Parathyroid adenoma (tissue), 2 donors: ENCODE data around the gene L3MBTL2.

Experiments
- H2AFZ ChIP-seq: fragments of 300-600 bp; sonication (generic); one replicate; pipeline ENCODE4 v1.7.0; 2017; ENCODE audit warnings: antibody characterized with exemption, mild to moderate bottlenecking
- H3K27ac ChIP-seq: fragments of 300-600 bp; sonication (generic); one replicate; pipeline ENCODE4 v1.7.0; 2017
- H3K27me3 ChIP-seq: fragments of 300-600 bp; sonication (generic); one replicate; pipeline ENCODE4 v1.7.0; 2017; ENCODE audit warnings: low read length; ENCODE audit not compliant: control insufficient read depth, insufficient read depth
- H3K36me3 ChIP-seq: fragments of 300-600 bp; sonication (generic); one replicate; pipeline ENCODE4 v1.7.0; 2017; ENCODE audit warnings: low read length; ENCODE audit not compliant: control insufficient read depth, insufficient read depth
- H3K4me1 ChIP-seq: fragments of 300-600 bp; sonication (generic); one replicate; pipeline ENCODE4 v1.7.0; 2017; ENCODE audit warnings: control low read depth
- H3K4me2 ChIP-seq: fragments of 300-600 bp; sonication (generic); one replicate; pipeline ENCODE4 v1.7.0; 2017; ENCODE audit warnings: low read length
- H3K4me3 ChIP-seq: fragments of 300-600 bp; sonication (generic); one replicate; pipeline ENCODE4 v1.7.0; 2017; ENCODE audit warnings: low read depth, low read length
- H3K79me2 ChIP-seq: fragments of 300-600 bp; sonication (generic); one replicate; pipeline ENCODE4 v1.7.0; 2017; ENCODE audit warnings: control low read depth
- H3K9ac ChIP-seq: fragments of 300-600 bp; sonication (generic); one replicate; pipeline ENCODE4 v1.7.0; 2017; ENCODE audit warnings: mild to moderate bottlenecking
- H3K9me3 ChIP-seq: fragments of 300-600 bp; sonication (generic); one replicate; pipeline ENCODE4 v1.7.0; 2017; ENCODE audit warnings: low read length; ENCODE audit not compliant: control insufficient read depth
- CTCF ChIP-seq: fragments of 300-600 bp; sonication (generic); IDR thresholded peaks from one replicate; pipeline ENCODE4 v1.7.0; 2017; ENCODE audit warnings: antibody characterized with exemption, mild to moderate bottlenecking
- donor health status: primary hyperparathyroidism.

Gene L3MBTL2

GRCh38 chr22:41217553-41218157, 12.5 kb downstream of the L3MBTL2 start:
- TF ChIP-seq CTCF: no peak
- Histone ChIP-seq H3K4me1 (no peaks in the 10 kb centered on the region), H3K27ac (peak overlapping the region; percentile 60), H3K9me3 (no peaks in the 10 kb centered on the region), H3K36me3 (no peaks in the 10 kb centered on the region), H3K4me2 (no peak overlapping the region), H3K9ac (no peak overlapping the region), H3K79me2 (no peaks in the 10 kb centered on the region), H3K4me3 (no peak overlapping the region), H3K27me3 (no peaks in the 10 kb centered on the region), H2AFZ (no peak overlapping the region)

- no peak overlapping the region for H2AFZ ChIP-seq
- TF ChIP-seq CTCF: no peak
- no peaks in the 10 kb centered on the region for H3K4me1 ChIP-seq
- H3K36me3 ChIP-seq: no peaks in the 10 kb centered on the region
- no peak overlapping the region for H3K4me2 ChIP-seq
- H3K9ac ChIP-seq: no peak overlapping the region
- no peaks in the 10 kb centered on the region for H3K79me2 ChIP-seq
- no peaks in the 10 kb centered on the region for H3K9me3 ChIP-seq
- no peak overlapping the region for H3K4me3 ChIP-seq
- no peaks in the 10 kb centered on the region for H3K27me3 ChIP-seq
- H3K27ac ChIP-seq: no peak overlapping the region
These were observed 17.9 kb downstream of the L3MBTL2 start for GRCh38 chr22:41222846-41223507.

GRCh38 chr22:41223535-41223934, 18.4 kb downstream of the L3MBTL2 start:
- Histone ChIP-seq H3K9me3 (no peaks in the 10 kb centered on the region), H3K4me1 (no peaks in the 10 kb centered on the region), H3K4me2 (no peak overlapping the region), H3K9ac (no peak overlapping the region), H3K79me2 (no peaks in the 10 kb centered on the region), H3K36me3 (no peaks in the 10 kb centered on the region), H3K4me3 (no peak overlapping the region), H2AFZ (no peak overlapping the region), H3K27me3 (no peaks in the 10 kb centered on the region), H3K27ac (no peak overlapping the region)
- TF ChIP-seq CTCF: no peak

GRCh38 chr22:41226723-41227655, 21.9 kb downstream of the L3MBTL2 start:
- no peak overlapping the region for H3K27ac ChIP-seq
- no peaks in the 10 kb centered on the region for H3K4me1 ChIP-seq
- no peak overlapping the region for H3K9ac ChIP-seq
- H3K79me2 ChIP-seq: no peaks in the 10 kb centered on the region
- no peak for TF ChIP-seq CTCF
- H3K4me3 ChIP-seq: no peak overlapping the region
- no peak overlapping the region for H3K4me2 ChIP-seq
- H3K36me3 ChIP-seq: no peaks in the 10 kb centered on the region
- H3K9me3 ChIP-seq: no peaks in the 10 kb centered on the region
- H3K27me3 ChIP-seq: no peaks in the 10 kb centered on the region
- no peak overlapping the region for H2AFZ ChIP-seq
